Spleen (tissue), 7 donors: ENCODE results near the gene NUMB.

Experiments
- POLR2A ChIP-seq, 3 donors: fragments of 450-650 bp; IDR thresholded peaks; one replicate each; pipeline ENCODE4 v1.5.1; 2017; ENCODE audit warnings: antibody characterized with exemption in 3 of 3, mild to moderate bottlenecking in 1 of 3
- POLR2AphosphoS5 ChIP-seq, 3 donors: sonication (generic); formaldehyde crosslinking; IDR thresholded peaks; one replicate each; pipeline ENCODE4 v1.5.1; 2017; ENCODE audit warnings: antibody characterized with exemption in 3 of 3
- TF ChIP-seq, protein P1 (sequence below), 11 experiments: fragments of 200-600 bp in 7 of 11; fragments of 450-650 bp in 4 of 11; sonication (generic) in 4 of 11; IDR thresholded peaks in 8 of 11; conservative IDR thresholded peaks in 3 of 11; 1 replicate in 7 of 11; 2 replicates in 4 of 11; pipeline versions ENCODE4 v1.4.0 to v1.8.0; 2016 to 2021; ENCODE audit warnings: antibody characterized with exemption in 11 of 11, inconsistent platforms in 4 of 11, mild to moderate bottlenecking in 1 of 11
- donor health status: DM: no; HTN: no; CAD: no; lungs with moderate emphysema.
- donor health status: DM: no; HTN: no; CAD: no.
- donor health status: DM: no; HTN: no; CAD: no.

DNA sequence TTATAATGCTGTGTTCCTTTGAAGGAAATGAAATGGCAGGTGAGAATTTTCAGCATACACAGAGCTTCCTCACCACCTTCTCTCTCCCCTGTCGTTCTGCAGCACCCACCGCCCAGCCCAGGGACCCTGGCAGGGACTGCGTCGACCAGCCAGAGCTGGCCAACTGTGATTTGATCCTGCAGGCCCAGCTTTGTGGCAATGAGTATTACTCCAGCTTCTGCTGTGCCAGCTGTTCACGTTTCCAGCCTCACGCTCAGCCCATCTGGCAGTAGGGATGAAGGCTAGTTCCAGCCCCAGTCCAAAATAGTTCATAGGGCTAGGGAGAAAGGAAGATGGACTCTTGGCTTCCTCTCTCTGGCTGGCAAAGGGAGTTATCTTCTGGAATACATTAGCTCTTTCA lies 186.0 kb downstream of the NUMB start:
- TF ChIP-seq POLR2A (IDR thresholded peaks at IDR 0.05) (no peak), POLR2AphosphoS5 (IDR thresholded peaks at IDR 0.05) (peak; percentile 16 to 70 (median 33))
- TF ChIP-seq, protein P1, sequence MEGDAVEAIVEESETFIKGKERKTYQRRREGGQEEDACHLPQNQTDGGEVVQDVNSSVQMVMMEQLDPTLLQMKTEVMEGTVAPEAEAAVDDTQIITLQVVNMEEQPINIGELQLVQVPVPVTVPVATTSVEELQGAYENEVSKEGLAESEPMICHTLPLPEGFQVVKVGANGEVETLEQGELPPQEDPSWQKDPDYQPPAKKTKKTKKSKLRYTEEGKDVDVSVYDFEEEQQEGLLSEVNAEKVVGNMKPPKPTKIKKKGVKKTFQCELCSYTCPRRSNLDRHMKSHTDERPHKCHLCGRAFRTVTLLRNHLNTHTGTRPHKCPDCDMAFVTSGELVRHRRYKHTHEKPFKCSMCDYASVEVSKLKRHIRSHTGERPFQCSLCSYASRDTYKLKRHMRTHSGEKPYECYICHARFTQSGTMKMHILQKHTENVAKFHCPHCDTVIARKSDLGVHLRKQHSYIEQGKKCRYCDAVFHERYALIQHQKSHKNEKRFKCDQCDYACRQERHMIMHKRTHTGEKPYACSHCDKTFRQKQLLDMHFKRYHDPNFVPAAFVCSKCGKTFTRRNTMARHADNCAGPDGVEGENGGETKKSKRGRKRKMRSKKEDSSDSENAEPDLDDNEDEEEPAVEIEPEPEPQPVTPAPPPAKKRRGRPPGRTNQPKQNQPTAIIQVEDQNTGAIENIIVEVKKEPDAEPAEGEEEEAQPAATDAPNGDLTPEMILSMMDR (IDR thresholded peaks at IDR 0.05 in 8 of 11, conservative IDR thresholded peaks at IDR 0.05 in 3 of 11) = no peak
